HG02610 (cell line): Measurements from ENCODE around the gene TEX30.

ENCODE experiments used
- ATAC-seq: cut with Tn5 transposase; IDR thresholded peaks from one replicate; pipeline ENCODE4 v1.9.1; 2021; ENCODE audit warnings: mild to moderate bottlenecking, moderate library complexity; ENCODE audit not compliant: unreplicated experiment

The TEX30 gene

GRCh38 chr13:102779436-102780159 is 6.0 kb upstream of the TEX30 start:
- peak; percentile 41 for ATAC-seq

GRCh38 chr13:102777736-102778135 is 4.2 kb upstream of the TEX30 start:
- ATAC-seq, result no peak

GRCh38 chr13:102776271-102776670 is 2.7 kb upstream of the TEX30 start:
- no peak for ATAC-seq

- no peak for ATAC-seq
Observed at GRCh38 chr13:102774591-102775520, 1.3 kb upstream of the TEX30 start.

GRCh38 chr13:102774214-102774568 is 605 bp upstream of the TEX30 start:
- ATAC-seq, result no peak

GRCh38 chr13:102772042-102772425 is 1.6 kb downstream of the TEX30 start:
- ATAC-seq, result no peak

- ATAC-seq, result no peak
Observed at GRCh38 chr13:102771298-102772041, 2.1 kb downstream of the TEX30 start.

- no peak for ATAC-seq
Observed at GRCh38 chr13:102770435-102770834, 3.2 kb downstream of the TEX30 start.

GRCh38 chr13:102769679-102770078 is 3.9 kb downstream of the TEX30 start:
- no peak for ATAC-seq

GRCh38 chr13:102768909-102769308 is 4.7 kb downstream of the TEX30 start:
- ATAC-seq, result no peak

GRCh38 chr13:102763741-102764140 is 9.8 kb downstream of the TEX30 start:
- ATAC-seq, result no peak

GRCh38 chr13:102761071-102761470 is 12.5 kb downstream of the TEX30 start:
- no peak for ATAC-seq

GRCh38 chr13:102758842-102759241 is 14.7 kb downstream of the TEX30 start:
- no peak for ATAC-seq

GRCh38 chr13:102757006-102757405 is 16.6 kb downstream of the TEX30 start:
- ATAC-seq, result no peak

- no peak for ATAC-seq
Observed at GRCh38 chr13:102751886-102752285, 21.7 kb downstream of the TEX30 start.

GRCh38 chr13:102742506-102742905 is 31.1 kb downstream of the TEX30 start:
- no peak for ATAC-seq

GRCh38 chr13:102742101-102742500 is 31.5 kb downstream of the TEX30 start:
- no peak for ATAC-seq

GRCh38 chr13:102729560-102730270 is 43.9 kb downstream of the TEX30 start:
- ATAC-seq, result no peak

- no peak for ATAC-seq
Observed at GRCh38 chr13:102726430-102726829, 47.2 kb downstream of the TEX30 start.

- no peak for ATAC-seq
Observed at GRCh38 chr13:102724923-102725322, 48.7 kb downstream of the TEX30 start.

GRCh38 chr13:102721800-102722231 is 51.8 kb downstream of the TEX30 start:
- ATAC-seq, result no peak
